T47D (cell line): ENCODE data around the gene APOC1.

ENCODE experiments used
- DNase-seq, 2 experiments: peaks; one replicate each; pipeline versions ENCODE4 v3.0.0 to v3.0.0-alpha.2; 2011 to 2012; ENCODE audit warnings: low read depth in 1 of 2, low spot score in 1 of 2
- JUND ChIP-seq: IDR thresholded peaks from 2 replicates; pipeline ENCODE4 v1.6.1; 2012; ENCODE audit warnings: low read depth
- in situ Hi-C: cut with HindIII; loops from 2 replicates; pipeline ENCODE4 v1.10.0; 2016; ENCODE audit warnings: low sequenced_read_pairs, low pct_unique_long_range_greater_than_20kb

APOC1 gene

DNA sequence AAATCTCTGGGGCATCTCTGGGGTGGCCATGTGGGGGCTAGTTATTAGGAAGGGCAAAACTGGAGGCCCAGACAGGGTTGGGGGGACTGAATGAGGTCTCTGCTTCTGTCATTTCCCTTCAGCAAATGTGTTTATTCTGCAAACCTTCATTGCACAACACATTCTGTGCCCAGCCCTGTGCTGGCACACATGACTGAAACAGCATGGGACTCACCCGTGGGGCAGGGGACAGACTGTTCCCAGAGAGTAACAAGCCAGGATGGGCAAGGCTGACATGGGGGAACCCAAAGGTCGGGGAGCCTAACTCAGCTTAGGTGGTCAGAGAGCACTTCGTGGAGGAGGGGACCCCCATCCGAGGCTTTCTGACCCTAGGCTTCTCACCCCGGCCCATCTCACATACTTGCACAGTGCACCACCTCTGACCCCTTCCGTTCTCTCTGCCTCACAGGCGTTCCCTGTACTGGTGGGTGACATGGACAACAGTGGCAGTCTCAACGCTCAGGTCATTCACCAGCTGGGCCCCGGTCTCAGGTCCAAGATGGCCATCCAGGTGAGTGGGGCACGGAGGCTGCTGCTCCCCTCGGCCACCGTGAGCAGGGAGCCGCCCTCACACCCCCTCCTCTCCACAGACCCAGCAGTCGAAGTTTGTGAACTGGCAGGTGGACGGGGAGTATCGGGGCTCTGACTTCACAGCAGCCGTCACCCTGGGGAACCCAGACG, 20.9 kb upstream of the APOC1 start:
- TF ChIP-seq JUND, result no peak
- in situ Hi-C loops, result no loop called here
- DNase-seq, result no peak

GRCh38 chr19:44894052-44894400, 20.4 kb upstream of the APOC1 start:
- DNase-seq, result no peak
- in situ Hi-C loops, result no loop called here
- TF ChIP-seq JUND, result no peak

DNA sequence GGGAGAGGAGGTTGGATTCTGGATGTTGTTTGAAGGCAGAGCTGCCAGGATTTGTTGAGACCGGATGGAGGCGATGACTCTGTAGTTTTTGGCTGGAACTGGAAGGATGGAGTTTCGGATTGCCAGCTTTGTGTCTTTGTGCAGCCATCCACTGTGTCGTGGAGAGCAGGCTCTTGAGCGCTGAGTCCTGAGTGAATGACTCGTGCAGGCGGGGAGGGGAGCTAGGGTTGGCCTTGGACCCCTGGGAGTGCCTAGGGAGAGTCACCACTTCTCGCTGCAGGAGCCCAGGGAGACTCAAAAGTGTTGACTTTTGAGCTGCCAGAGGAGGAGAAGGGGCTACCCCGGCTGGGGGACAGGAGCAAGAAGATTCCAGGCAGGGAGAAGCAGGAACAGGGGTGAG, 19.5 kb upstream of the APOC1 start:
- no peak for TF ChIP-seq JUND
- in situ Hi-C loops, result no loop called here
- no peak for DNase-seq

DNA sequence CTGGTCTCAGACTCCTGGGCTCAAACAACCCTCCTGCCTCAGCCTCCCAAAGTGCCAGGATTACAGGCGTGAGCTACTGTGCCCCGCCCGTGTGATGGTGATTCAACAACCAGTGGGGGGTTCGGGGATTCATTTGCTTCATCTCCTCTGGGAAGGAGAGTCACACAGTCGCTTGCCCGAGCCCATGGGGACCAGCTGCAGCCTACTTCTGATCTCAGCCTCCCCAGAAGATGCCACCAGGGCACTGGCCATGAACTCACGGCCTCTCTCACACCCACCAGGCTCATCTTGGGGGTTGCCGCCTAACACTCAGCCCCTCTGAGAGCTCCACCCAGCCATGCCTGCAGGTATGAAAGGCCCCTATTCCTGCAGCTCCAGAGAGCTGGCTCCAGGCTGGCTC, 16.6 kb upstream of the APOC1 start:
- in situ Hi-C loops, result no loop called here
- no peak for TF ChIP-seq JUND

GRCh38 chr19:44900328-44901244, 13.8 kb upstream of the APOC1 start:
- no peak for TF ChIP-seq JUND
- in situ Hi-C loops, result no loop called here
- DNase-seq, result no peak

More for the DNA sequence above, 16.6 kb upstream of the APOC1 start:
- DNase-seq, result no peak

- no peak for TF ChIP-seq JUND
- in situ Hi-C loops, result no loop called here
- no peak for DNase-seq
Measured at GRCh38 chr19:44903216-44903601, 11.2 kb upstream of the APOC1 start.

GRCh38 chr19:44903602-44904425, 10.6 kb upstream of the APOC1 start:
- peak; percentile 43 to 62 for DNase-seq
- TF ChIP-seq JUND, result no peak
- in situ Hi-C loops, result no loop called here

- in situ Hi-C loops, result no loop called here
- DNase-seq, result no peak
- no peak for TF ChIP-seq JUND
Measured at GRCh38 chr19:44904426-44904994, 9.9 kb upstream of the APOC1 start.

GRCh38 chr19:44905437-44906160, 8.8 kb upstream of the APOC1 start, which contains the start of gene APOE:
Gene APOE (plus strand): TSS chr19:44905796. CDS start chr19:44906625, 829 bp downstream.
- DNase-seq, result peak; percentile 42 to 69
- in situ Hi-C loops, result no loop called here

GRCh38 chr19:44907613-44908012, 6.8 kb upstream of the APOC1 start:
- in situ Hi-C loops, result no loop called here
- no peak for DNase-seq
- no peak for TF ChIP-seq JUND

More at GRCh38 chr19:44905437-44906160, 8.8 kb upstream of the APOC1 start, which contains the start of gene APOE:
- no peak for TF ChIP-seq JUND

DNA sequence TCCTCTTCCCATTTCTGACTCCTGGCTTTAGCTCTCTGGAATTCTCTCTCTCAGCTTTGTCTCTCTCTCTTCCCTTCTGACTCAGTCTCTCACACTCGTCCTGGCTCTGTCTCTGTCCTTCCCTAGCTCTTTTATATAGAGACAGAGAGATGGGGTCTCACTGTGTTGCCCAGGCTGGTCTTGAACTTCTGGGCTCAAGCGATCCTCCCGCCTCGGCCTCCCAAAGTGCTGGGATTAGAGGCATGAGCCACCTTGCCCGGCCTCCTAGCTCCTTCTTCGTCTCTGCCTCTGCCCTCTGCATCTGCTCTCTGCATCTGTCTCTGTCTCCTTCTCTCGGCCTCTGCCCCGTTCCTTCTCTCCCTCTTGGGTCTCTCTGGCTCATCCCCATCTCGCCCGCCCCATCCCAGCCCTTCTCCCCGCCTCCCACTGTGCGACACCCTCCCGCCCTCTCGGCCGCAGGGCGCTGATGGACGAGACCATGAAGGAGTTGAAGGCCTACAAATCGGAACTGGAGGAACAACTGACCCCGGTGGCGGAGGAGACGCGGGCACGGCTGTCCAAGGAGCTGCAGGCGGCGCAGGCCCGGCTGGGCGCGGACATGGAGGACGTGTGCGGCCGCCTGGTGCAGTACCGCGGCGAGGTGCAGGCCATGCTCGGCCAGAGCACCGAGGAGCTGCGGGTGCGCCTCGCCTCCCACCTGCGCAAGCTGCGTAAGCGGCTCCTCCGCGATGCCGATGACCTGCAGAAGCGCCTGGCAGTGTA, 6.2 kb upstream of the APOC1 start:
- no peak for DNase-seq
- in situ Hi-C loops, result no loop called here
- TF ChIP-seq JUND, result no peak
